Ovary (tissue), 9 donors: ENCODE results near the gene CDCA7L. TPM values are rescaled to one million over a fixed set of nuclear protein-coding genes. Genes with fewer than 3 reads are reported as not detected.

ENCODE experiments used
- DNase-seq, 5 donors: peaks; one replicate each; pipeline ENCODE4 v3.0.0-alpha.2; 2019 to 2020
- H3K27ac ChIP-seq, 2 donors: fragments of 200-600 bp; one replicate each; pipeline versions ENCODE4 v1.5.1 to v1.8.0; 2019 to 2022
- H3K27me3 ChIP-seq: fragments of 200-600 bp; one replicate; pipeline ENCODE4 v1.8.0; 2022
- H3K36me3 ChIP-seq: fragments of 200-600 bp; sonication (generic); one replicate; pipeline ENCODE4 v1.5.1; 2019
- H3K4me1 ChIP-seq: one replicate; pipeline ENCODE4 v1.8.1; 2013; ENCODE audit warnings: mild to moderate bottlenecking, moderate library complexity; ENCODE audit not compliant: insufficient read depth
- H3K4me3 ChIP-seq: fragments of 200-600 bp; sonication (generic); one replicate; pipeline ENCODE4 v1.5.1; 2017
- H3K9me3 ChIP-seq, 2 donors: fragments of 200-600 bp in 1 of 2; sonication (generic) in 1 of 2; one replicate each; pipeline versions ENCODE4 v1.5.1 to v1.8.1; 2013 to 2019; ENCODE audit warnings: mild to moderate bottlenecking in 1 of 2, moderate library complexity in 1 of 2
- CTCF ChIP-seq, 3 donors: fragments of 450-650 bp in 2 of 3; fragments of 200-600 bp in 1 of 3; IDR thresholded peaks; one replicate each; pipeline versions ENCODE4 v1.5.1 to v1.8.0; 2016 to 2022; ENCODE audit warnings: antibody characterized with exemption in 3 of 3, mild to moderate bottlenecking in 1 of 3
- EP300 ChIP-seq: sonication (generic); formaldehyde crosslinking; IDR thresholded peaks from one replicate; pipeline ENCODE4 v1.6.1; 2017; ENCODE audit warnings: antibody characterized with exemption
- POLR2A ChIP-seq: fragments of 450-650 bp; IDR thresholded peaks from one replicate; pipeline ENCODE4 v1.6.1; 2017; ENCODE audit warnings: antibody characterized with exemption, mild to moderate bottlenecking, moderate library complexity
- WGBS, 3 donors: extraction: QIAGEN DNeasy Blood & Tissue Kit in 1 of 3; methylation state at CpG; one replicate each; pipeline versions ENCODE4 v1.1.5 to v1.1.7; 2013 to 2017; 5-methylcytosine and 5-hydroxymethylcytosine counted together
- intact Hi-C, 4 donors: fragments of 100-400 bp; cut with DNase I; formaldehyde crosslinking; loops; one replicate each; pipeline versions ENCODE4 v1.11.0 to v1.15.1; 2022 to 2023
- polyA plus RNA-seq, 2 donors: library from polyadenylated mRNA; stranded (reverse); fragments of 200-250 nt in 1 of 2; fragments of 350-450 nt in 1 of 2; fragmentation: Illumina TruSeq in 1 of 2; extraction: RNeasy Lipid Tissue Mini Kit (QIAGEN cat#74804) in 1 of 2; gene quantifications; one replicate each; pipeline ENCODE4 v1.2.3, GENCODE V29; 2013 to 2014
- total RNA-seq, 7 donors: library from RNA; depleted of rRNA in 2 of 7; stranded (reverse); fragments of >200 nt in 2 of 7; fragmentation: NEBNext Ultra II Directional in 3 of 7; extraction: Animal tissue kit (Norgen Biotek cat#: 25700) in 3 of 7; gene quantifications; one replicate each; pipeline versions ENCODE4 v1.1.0 to v1.2.4, GENCODE V29; 2016 to 2023
- donor health status: DM: no; HTN: no; CAD: no; lungs with moderate emphysema.
- donor health status: DM: no; HTN: no; CAD: no.
- donor health status: Bipolar disorder and iron deficiency.
- donor health status: DM: yes; HTN: yes; CAD: no.
- donor health status: DM: no; HTN: no; CAD: no.
- donor health status: DM: yes; HTN: yes; CAD: no.

Gene CDCA7L
- total and polyA plus RNA-seq, 9 donors: 16.8 to 35.1 (median 26.8) TPM

- TF ChIP-seq POLR2A: no peak
- TF ChIP-seq CTCF (IDR thresholded peaks at IDR 0.05): no peak
- TF ChIP-seq EP300: no peak
- Histone ChIP-seq H3K36me3 (no peaks in the 10 kb centered on the region), H3K4me3 (no peak overlapping the region), H3K27me3 (no peaks in the 10 kb centered on the region), H3K27ac (no peak overlapping the region), H3K4me1 (no peaks in the 10 kb centered on the region), H3K9me3 (no peaks in the 10 kb centered on the region)
- WGBS, 3 donors: 59 to 85% (median 62%) methylated on average over 2 of the region's 2 CpGs
- DNase-seq: no peak
- intact Hi-C loops: no loop called here
Measured at GRCh38 chr7:21981524-21981923, 35.8 kb upstream of the CDCA7L start.

- Histone ChIP-seq H3K4me3 (no peak overlapping the region), H3K27ac (no peak overlapping the region), H3K36me3 (no peaks in the 10 kb centered on the region), H3K9me3 (no peaks in the 10 kb centered on the region), H3K27me3 (no peaks in the 10 kb centered on the region), H3K4me1 (no peaks in the 10 kb centered on the region)
- TF ChIP-seq EP300 (no peak), POLR2A (no peak), CTCF (IDR thresholded peaks at IDR 0.05) (no peak)
- no peak for DNase-seq
- intact Hi-C loops: no loop called here
- 44 to 53% (median 51%) methylated on average over 5 of the region's 5 CpGs for WGBS, 3 donors
Measured at GRCh38 chr7:21980926-21981500, 35.3 kb upstream of the CDCA7L start.

GRCh38 chr7:21972397-21972784, 26.7 kb upstream of the CDCA7L start:
- intact Hi-C loops: no loop called here
- no peak for TF ChIP-seq EP300
- TF ChIP-seq POLR2A: no peak
- TF ChIP-seq CTCF (IDR thresholded peaks at IDR 0.05): no peak
- Histone ChIP-seq H3K27ac (no peak overlapping the region), H3K27me3 (no peaks in the 10 kb centered on the region), H3K9me3 (no peaks in the 10 kb centered on the region), H3K4me3 (no peak overlapping the region), H3K36me3 (no peaks in the 10 kb centered on the region), H3K4me1 (no peaks in the 10 kb centered on the region)
- 81 to 86% (median 83%) methylated on average over 4 to 5 of the region's 5 CpGs for WGBS, 3 donors
- DNase-seq: no peak

- Histone ChIP-seq H3K4me1 (no peaks in the 10 kb centered on the region), H3K4me3 (no peak overlapping the region), H3K9me3 (no peaks in the 10 kb centered on the region), H3K36me3 (no peaks in the 10 kb centered on the region), H3K27ac (no peak overlapping the region), H3K27me3 (no peaks in the 10 kb centered on the region)
- DNase-seq: no peak
- TF ChIP-seq POLR2A: no peak
- 86 to 91% (median 90%) methylated on average over 6 of the region's 6 CpGs for WGBS, 3 donors
- intact Hi-C loops: no loop called here
Measured at GRCh38 chr7:21971780-21972396, 26.2 kb upstream of the CDCA7L start.

GRCh38 chr7:21969822-21970221, 24.1 kb upstream of the CDCA7L start:
- H3K4me1 ChIP-seq: no peaks in the 10 kb centered on the region
- H3K36me3 ChIP-seq: no peaks in the 10 kb centered on the region
- TF ChIP-seq CTCF (IDR thresholded peaks at IDR 0.05): no peak
- TF ChIP-seq EP300: no peak
- TF ChIP-seq POLR2A: no peak
- H3K4me3 ChIP-seq: no peak overlapping the region
- no peaks in the 10 kb centered on the region for H3K9me3 ChIP-seq
- no peaks in the 10 kb centered on the region for H3K27me3 ChIP-seq
- H3K27ac ChIP-seq: no peak overlapping the region
- DNase-seq: no peak
- intact Hi-C loops: no loop called here
